K562 (cell line): ENCODE results near the gene POTEI. TPM values are rescaled to one million over a fixed set of nuclear protein-coding genes. Genes with fewer than 3 reads are reported as not detected.
A peak's percentile ranks its signal among the peaks of the same experiment; 100 is the strongest.
"Not testable (repeated sequence)": the region's sequence is repeated elsewhere in the genome, so short reads cannot be mapped to it uniquely, and the experiment has no call there.

ENCODE experiments used
- ATAC-seq: fragments of 200-7000 bp; cut with Tn5 transposase; 3 replicates; pipeline ENCODE4 v1.9.1; 2020; ENCODE audit warnings: moderate library complexity
- BruUV-seq: library from RNA; stranded (reverse); fragments of 400-500 nt; replicated peaks from 2 replicates; lab custom pipeline; 2021; lab: Mats Ljungman, UMichigan
- CTCF ChIA-PET: fragments of 300-600 bp; formaldehyde crosslinking; extraction: SDS; loops from one replicate; lab custom pipeline; 2021; ENCODE audit warnings: low intra/inter-chr PET ratio; lab: Yijun Ruan, JAX
- POLR2A ChIA-PET: fragments of 300-600, 350-650 bp; sonication (Branson Sonifier 250); formaldehyde crosslinking; extraction: SDS; loops from one replicate; lab custom pipeline; 2021; ENCODE audit warnings: antibody characterized with exemption, inconsistent platforms; lab: Yijun Ruan, JAX
- DNase-seq, 4 experiments: peaks; one replicate each; pipeline versions ENCODE4 v3.0.0 to v3.0.0-alpha.2; 2011 to 2018; ENCODE audit warnings: low spot score in 3 of 4, mixed read lengths in 3 of 4; ENCODE audit errors: extremely low read depth in 1 of 4
- FAIRE-seq: peaks from 2 replicates; lab custom pipeline; 2011; peaks lifted over from hg19 to GRCh38; lab: Jason Lieb, UNC
- H2AFZ ChIP-seq: 2 replicates; pipeline ENCODE4 v1.6.0; 2011; ENCODE audit warnings: low read depth, low read length, control low read depth, inconsistent platforms
- H3K27ac ChIP-seq: fragments of 200-600 bp; 3 replicates; pipeline ENCODE4 v1.8.0; 2011; ENCODE audit warnings: low read depth, mild to moderate bottlenecking, control low read depth, inconsistent platforms, low read length, moderate library complexity, mixed read lengths; ENCODE audit errors: extremely low read depth
- H3K27me3 ChIP-seq, 2 experiments: fragments of 300-600 bp in 1 of 2; 2 replicates in 1 of 2; 3 replicates in 1 of 2; pipeline versions ENCODE4 v1.6.0 to v1.8.0; 2011; ENCODE audit warnings: inconsistent platforms in 2 of 2, low read length in 2 of 2, mild to moderate bottlenecking in 1 of 2, mixed read lengths in 1 of 2, moderate library complexity in 1 of 2; ENCODE audit not compliant: control insufficient read depth in 2 of 2, insufficient read depth in 2 of 2
- H3K36me3 ChIP-seq: fragments of 300-600 bp; 3 replicates; pipeline ENCODE4 v1.8.0; 2011; ENCODE audit warnings: mild to moderate bottlenecking, low read length, inconsistent platforms; ENCODE audit not compliant: control insufficient read depth, insufficient read depth
- H3K4me1 ChIP-seq, 2 experiments: fragments of 200-600 bp in 1 of 2; replicated peaks in 1 of 2; 2 replicates in 1 of 2; 3 replicates in 1 of 2; pipeline versions ENCODE4 v1.5.1 to v1.8.0; 2011; ENCODE audit warnings: inconsistent platforms in 2 of 2, low read length in 2 of 2, mild to moderate bottlenecking in 1 of 2, mixed read lengths in 1 of 2, moderate library complexity in 1 of 2; ENCODE audit not compliant: control insufficient read depth in 2 of 2, insufficient read depth in 2 of 2
- H3K4me2 ChIP-seq: 2 replicates; pipeline ENCODE4 v1.6.1; 2011; ENCODE audit warnings: low read length, control low read depth, inconsistent platforms, mixed read lengths; ENCODE audit not compliant: insufficient read depth
- H3K4me3 ChIP-seq: fragments of 200-600 bp; sonication (generic), shearing (Covaris generic); 2 replicates; pipeline ENCODE4 v1.5.1; 2016; ENCODE audit warnings: control low read depth, inconsistent platforms
- H3K79me2 ChIP-seq: fragments of 200-600 bp; 3 replicates; pipeline ENCODE4 v1.8.0; 2011; ENCODE audit warnings: low read length, inconsistent platforms; ENCODE audit not compliant: control insufficient read depth, insufficient read depth
- H3K9ac ChIP-seq, 2 experiments: 2 replicates each; pipeline versions ENCODE4 v1.6.0 to v1.6.1; 2011; ENCODE audit warnings: low read depth in 2 of 2, low read length in 2 of 2, control low read depth in 1 of 2, inconsistent platforms in 1 of 2, mild to moderate bottlenecking in 1 of 2, mixed read lengths in 1 of 2; ENCODE audit not compliant: insufficient read depth in 1 of 2
- H3K9me1 ChIP-seq: one replicate; pipeline ENCODE4 v1.6.0; 2011; ENCODE audit warnings: inconsistent platforms, mild to moderate bottlenecking, low read length, moderate library complexity; ENCODE audit not compliant: control insufficient read depth, insufficient read depth
- H3K9me3 ChIP-seq: replicated peaks from 2 replicates; pipeline ENCODE4 v1.5.1; 2011; ENCODE audit warnings: low read depth, low read length, inconsistent platforms; ENCODE audit not compliant: control insufficient read depth, insufficient read depth
- H4K20me1 ChIP-seq: replicated peaks from 2 replicates; pipeline ENCODE4 v1.6.1; 2011; ENCODE audit warnings: low read length, inconsistent platforms, mixed read lengths; ENCODE audit not compliant: control insufficient read depth, insufficient read depth
- CTBP1 ChIP-seq: fragments of 450-650 bp; IDR thresholded peaks from 2 replicates; pipeline ENCODE4 v1.6.1; 2016; ENCODE audit warnings: borderline replicate concordance
- ESRRA ChIP-seq: fragments of 450-650 bp; IDR thresholded peaks from 2 replicates; pipeline ENCODE4 v1.6.1; 2014; ENCODE audit warnings: low read depth, mild to moderate bottlenecking, moderate library complexity, borderline replicate concordance
- NRF1 ChIP-seq, 2 experiments: fragments of 450-650 bp; IDR thresholded peaks in 1 of 2; conservative IDR thresholded peaks in 1 of 2; 2 replicates each; pipeline ENCODE4 v1.6.1; 2014; ENCODE audit warnings: mild to moderate bottlenecking in 2 of 2
- POLR2G ChIP-seq: fragments of 200-400 bp; formaldehyde crosslinking; IDR thresholded peaks from 2 replicates; pipeline ENCODE4 v1.6.1; 2017; ENCODE audit warnings: low read depth, mild to moderate bottlenecking, antibody characterized with exemption, low read length, moderate library complexity
- RAD21 ChIP-seq, 2 experiments: fragments of 250-450 bp in 1 of 2; fragments of 450-650 bp in 1 of 2; sonication (Bioruptor Pico) in 1 of 2; formaldehyde crosslinking in 1 of 2; IDR thresholded peaks in 1 of 2; conservative IDR thresholded peaks in 1 of 2; 2 replicates each; pipeline versions ENCODE4 v1.4.0 to v1.8.0; 2020 to 2022; ENCODE audit warnings: mild to moderate bottlenecking in 2 of 2, moderate library complexity in 1 of 2
- SMC3 ChIP-seq: conservative IDR thresholded peaks from 2 replicates; pipeline ENCODE4 v1.6.1; 2011; ENCODE audit warnings: low read depth, low read length, improper control_type of control experiment; ENCODE audit not compliant: insufficient read depth
- YY1 ChIP-seq, 3 experiments: IDR thresholded peaks; 2 replicates each; pipeline ENCODE4 v1.6.1; 2011; ENCODE audit warnings: low read length in 2 of 3, mild to moderate bottlenecking in 2 of 3, moderate library complexity in 2 of 3, borderline replicate concordance in 1 of 3, control low read depth in 1 of 3, low read depth in 1 of 3; ENCODE audit not compliant: insufficient read depth in 3 of 3, insufficient replicate concordance in 2 of 3, control insufficient read depth in 1 of 3, insufficient read length in 1 of 3; ENCODE audit errors: extremely low read depth in 1 of 3
- WGBS: fragments of 100-300 bp; shearing (Covaris generic); methylation state at CpG from one replicate; pipeline ENCODE4 v1.1.6; 2016; ENCODE audit warnings: low coverage, mixed read lengths; ENCODE audit not compliant: insufficient coverage; ENCODE audit errors: missing lambda C conversion rate; 5-methylcytosine and 5-hydroxymethylcytosine counted together
- in situ Hi-C: fragments of 300-500 bp; cut with MboI; formaldehyde crosslinking; loops from 4 replicates; pipeline ENCODE4 v1.15.0; 2018; ENCODE audit warnings: inconsistent platforms, mixed read lengths
- intact Hi-C: fragments of 100-400 bp; cut with micrococcal nuclease; formaldehyde crosslinking; loops from 2 replicates; pipeline ENCODE4 v1.14.2; 2022
- polyA plus RNA-seq, 8 experiments: library from polyadenylated mRNA; depleted of rRNA in 4 of 8; stranded (reverse) in 5 of 8; unstranded in 3 of 8; fragments of >200 nt; fragmentation: Nextera tagmentation in 2 of 8; fragmentation: Illumina TruSeq in 1 of 8; extraction: Ambion mirVana in 2 of 8; extraction: Trizol in 1 of 8; gene quantifications; 2 replicates each; pipeline versions ENCODE4 v1.2.1 to v1.2.3, GENCODE V29; 2011 to 2014; ENCODE audit warnings: inconsistent platforms in 1 of 8, missing spikeins in 1 of 8
- total RNA-seq, 7 experiments: library from RNA; depleted of rRNA in 6 of 7; stranded (reverse); fragments of >200 nt in 6 of 7; fragmentation: Illumina TruSeq in 2 of 7; extraction: Trizol in 2 of 7; gene quantifications; 2 replicates each; pipeline versions ENCODE4 v1.2.1 to v1.2.3, GENCODE V29; 2011 to 2021; ENCODE audit warnings: low replicate concordance in 1 of 7
- TF ChIP-seq, protein P1 (sequence below): fragments of 450-650 bp; formaldehyde crosslinking; IDR thresholded peaks from 2 replicates; pipeline ENCODE4 v1.4.0; 2020; ENCODE audit warnings: mild to moderate bottlenecking, moderate library complexity
- TF ChIP-seq, protein P2 (sequence below), 3 experiments: IDR thresholded peaks in 2 of 3; conservative IDR thresholded peaks in 1 of 3; 2 replicates each; pipeline ENCODE4 v1.5.1; 2011 to 2012; ENCODE audit warnings: low read length in 3 of 3, mild to moderate bottlenecking in 3 of 3, control low read depth in 2 of 3, improper control_type of control experiment in 1 of 3, inconsistent platforms in 1 of 3, low read depth in 1 of 3, mixed read lengths in 1 of 3, moderate library complexity in 1 of 3; ENCODE audit not compliant: insufficient read depth in 2 of 3
- TF ChIP-seq, protein P3 (sequence below): IDR thresholded peaks from 2 replicates; pipeline ENCODE4 v1.6.1; 2011; ENCODE audit warnings: borderline replicate concordance, low read depth, mild to moderate bottlenecking, moderate library complexity, low read length; ENCODE audit not compliant: insufficient read depth, poor library complexity, severe bottlenecking

The POTEI gene
- total and polyA plus RNA-seq, 9 of the 15 experiments (the other 6 are each of a cell fraction or from before 2014, with no cell fraction given): 0.07 to 3.9 (median 1.00) TPM

DNA sequence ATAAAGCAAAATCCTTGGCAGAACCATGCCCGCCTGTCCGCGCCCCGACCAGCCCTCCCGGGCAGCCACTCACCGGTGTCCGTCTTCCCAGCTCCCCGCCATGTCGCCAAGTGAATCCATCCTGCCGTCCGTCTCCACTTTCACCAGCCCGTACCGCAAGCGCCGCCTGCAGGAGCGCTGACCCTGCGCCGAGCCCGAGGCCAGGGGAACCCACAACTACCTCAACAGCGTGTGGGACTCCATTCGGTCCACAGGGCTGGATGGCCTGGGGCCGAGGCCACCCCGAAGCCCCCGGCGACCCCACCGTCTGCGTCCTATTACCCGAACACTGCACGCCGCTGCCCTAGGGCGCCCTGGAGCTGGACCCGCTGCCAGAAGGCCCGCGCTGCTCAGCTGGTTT lies 81.5 kb downstream of the POTEI start:
- H3K36me3 ChIP-seq, FAIRE-seq, CTCF ChIA-PET, H3K9ac ChIP-seq, H3K9me3 ChIP-seq, POLR2A ChIA-PET, in situ Hi-C loops, H3K4me2 ChIP-seq, H2AFZ ChIP-seq, H3K4me3 ChIP-seq, H3K4me1 ChIP-seq, H3K27ac ChIP-seq, H3K9me1 ChIP-seq, H3K79me2 ChIP-seq, H4K20me1 ChIP-seq, BruUV-seq, H3K27me3 ChIP-seq: not testable (repeated sequence)
- intact Hi-C loops: loop anchor here (10.0 kb wide), 1 partner anchor 83 kb away; the partner anchor contains the start of gene IMP4
- 17% methylated on average over 14 of the region's 34 CpGs for WGBS
- DNase-seq (peak in 1 of 4 experiments; percentile 73), ATAC-seq (peak; percentile 100)
- TF ChIP-seq POLR2G (peak; percentile 18; the same call in 1 of the 2 replicates), ESRRA (peak; percentile 40; the same call in 1 of the 2 replicates), CTBP1 (peak; percentile 35; the same call in 1 of the 2 replicates), NRF1 (conservative IDR thresholded peaks at IDR 0.05 in 1 of 2, IDR thresholded peaks at IDR 0.05 in 1 of 2) (peak in 1 of 2 experiments; percentile 17; a peak in 1 of 4 replicates), YY1 (IDR thresholded peaks at IDR 0.05; ENCODE audit: borderline replicate concordance in 1 of 3, control insufficient read depth in 1 of 3, extremely low read depth in 1 of 3, insufficient read depth in 3 of 3, insufficient read length in 1 of 3, insufficient replicate concordance in 2 of 3, low read depth in 1 of 3, low read length in 2 of 3) (peak in 1 of 3 experiments; percentile 22), RAD21 (CRISPR knock-in tag; conservative IDR thresholded peaks at IDR 0.05 in 1 of 2, IDR thresholded peaks at IDR 0.05 in 1 of 2) (peak; percentile 57 to 76), SMC3 (0 out of 2 replicates have a peak, but pooled peaks have one; percentile 32)
- TF ChIP-seq, protein P1, sequence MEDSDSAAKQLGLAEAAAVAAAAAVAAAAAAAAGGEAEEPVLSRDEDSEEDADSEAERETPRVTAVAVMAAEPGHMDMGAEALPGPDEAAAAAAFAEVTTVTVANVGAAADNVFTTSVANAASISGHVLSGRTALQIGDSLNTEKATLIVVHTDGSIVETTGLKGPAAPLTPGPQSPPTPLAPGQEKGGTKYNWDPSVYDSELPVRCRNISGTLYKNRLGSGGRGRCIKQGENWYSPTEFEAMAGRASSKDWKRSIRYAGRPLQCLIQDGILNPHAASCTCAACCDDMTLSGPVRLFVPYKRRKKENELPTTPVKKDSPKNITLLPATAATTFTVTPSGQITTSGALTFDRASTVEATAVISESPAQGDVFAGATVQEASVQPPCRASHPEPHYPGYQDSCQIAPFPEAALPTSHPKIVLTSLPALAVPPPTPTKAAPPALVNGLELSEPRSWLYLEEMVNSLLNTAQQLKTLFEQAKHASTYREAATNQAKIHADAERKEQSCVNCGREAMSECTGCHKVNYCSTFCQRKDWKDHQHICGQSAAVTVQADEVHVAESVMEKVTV: peak; percentile 21; the same call in 1 of the 2 replicates
- TF ChIP-seq, protein P2, sequence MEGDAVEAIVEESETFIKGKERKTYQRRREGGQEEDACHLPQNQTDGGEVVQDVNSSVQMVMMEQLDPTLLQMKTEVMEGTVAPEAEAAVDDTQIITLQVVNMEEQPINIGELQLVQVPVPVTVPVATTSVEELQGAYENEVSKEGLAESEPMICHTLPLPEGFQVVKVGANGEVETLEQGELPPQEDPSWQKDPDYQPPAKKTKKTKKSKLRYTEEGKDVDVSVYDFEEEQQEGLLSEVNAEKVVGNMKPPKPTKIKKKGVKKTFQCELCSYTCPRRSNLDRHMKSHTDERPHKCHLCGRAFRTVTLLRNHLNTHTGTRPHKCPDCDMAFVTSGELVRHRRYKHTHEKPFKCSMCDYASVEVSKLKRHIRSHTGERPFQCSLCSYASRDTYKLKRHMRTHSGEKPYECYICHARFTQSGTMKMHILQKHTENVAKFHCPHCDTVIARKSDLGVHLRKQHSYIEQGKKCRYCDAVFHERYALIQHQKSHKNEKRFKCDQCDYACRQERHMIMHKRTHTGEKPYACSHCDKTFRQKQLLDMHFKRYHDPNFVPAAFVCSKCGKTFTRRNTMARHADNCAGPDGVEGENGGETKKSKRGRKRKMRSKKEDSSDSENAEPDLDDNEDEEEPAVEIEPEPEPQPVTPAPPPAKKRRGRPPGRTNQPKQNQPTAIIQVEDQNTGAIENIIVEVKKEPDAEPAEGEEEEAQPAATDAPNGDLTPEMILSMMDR (IDR thresholded peaks at IDR 0.05 in 2 of 3, conservative IDR thresholded peaks at IDR 0.05 in 1 of 3; ENCODE audit: insufficient read depth in 2 of 3, low read depth in 1 of 3, low read length in 3 of 3): peak in 2 of 3 experiments; percentile 49 to 53; a peak in 4 of 6 replicates
- TF ChIP-seq, protein P3, sequence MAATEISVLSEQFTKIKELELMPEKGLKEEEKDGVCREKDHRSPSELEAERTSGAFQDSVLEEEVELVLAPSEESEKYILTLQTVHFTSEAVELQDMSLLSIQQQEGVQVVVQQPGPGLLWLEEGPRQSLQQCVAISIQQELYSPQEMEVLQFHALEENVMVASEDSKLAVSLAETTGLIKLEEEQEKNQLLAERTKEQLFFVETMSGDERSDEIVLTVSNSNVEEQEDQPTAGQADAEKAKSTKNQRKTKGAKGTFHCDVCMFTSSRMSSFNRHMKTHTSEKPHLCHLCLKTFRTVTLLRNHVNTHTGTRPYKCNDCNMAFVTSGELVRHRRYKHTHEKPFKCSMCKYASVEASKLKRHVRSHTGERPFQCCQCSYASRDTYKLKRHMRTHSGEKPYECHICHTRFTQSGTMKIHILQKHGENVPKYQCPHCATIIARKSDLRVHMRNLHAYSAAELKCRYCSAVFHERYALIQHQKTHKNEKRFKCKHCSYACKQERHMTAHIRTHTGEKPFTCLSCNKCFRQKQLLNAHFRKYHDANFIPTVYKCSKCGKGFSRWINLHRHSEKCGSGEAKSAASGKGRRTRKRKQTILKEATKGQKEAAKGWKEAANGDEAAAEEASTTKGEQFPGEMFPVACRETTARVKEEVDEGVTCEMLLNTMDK: peak; percentile 48
